Astrocyte (in vitro differentiated cells and primary cell): ENCODE measurements around the gene EFNA5. TPM values are rescaled to one million over a fixed set of nuclear protein-coding genes. Genes with fewer than 3 reads are reported as not detected.

Experiments
- DNase-seq: peaks from one replicate; pipeline ENCODE4 v3.0.0-alpha.2; 2010; ENCODE audit warnings: low read depth
- FAIRE-seq: peaks from 2 replicates; lab custom pipeline; 2011; peaks lifted over from hg19 to GRCh38; lab: Jason Lieb, UNC
- H2AFZ ChIP-seq: 2 replicates; pipeline ENCODE4 v1.6.0; 2012; ENCODE audit warnings: low read depth, low read length, inconsistent platforms
- H3K27ac ChIP-seq: 2 replicates; pipeline ENCODE4 v1.5.1; 2011; ENCODE audit warnings: low read depth, low read length, inconsistent platforms
- H3K27me3 ChIP-seq: 2 replicates; pipeline ENCODE4 v1.6.0; 2011; ENCODE audit warnings: low read length, inconsistent platforms; ENCODE audit not compliant: insufficient read depth
- H3K36me3 ChIP-seq: 2 replicates; pipeline ENCODE4 v1.5.1; 2011; ENCODE audit warnings: low read length, inconsistent platforms; ENCODE audit not compliant: insufficient read depth
- H3K4me1 ChIP-seq: 2 replicates; pipeline ENCODE4 v1.5.1; 2011; ENCODE audit warnings: low read length, inconsistent platforms; ENCODE audit not compliant: insufficient read depth
- H3K4me2 ChIP-seq: 2 replicates; pipeline ENCODE4 v1.6.0; 2012; ENCODE audit warnings: low read length, inconsistent platforms
- H3K4me3 ChIP-seq: 2 replicates; pipeline ENCODE4 v1.5.1; 2011; ENCODE audit warnings: low read depth, mild to moderate bottlenecking, low read length, inconsistent platforms; ENCODE audit not compliant: insufficient read depth
- H3K79me2 ChIP-seq: 2 replicates; pipeline ENCODE4 v1.6.0; 2012; ENCODE audit warnings: mild to moderate bottlenecking, low read length, inconsistent platforms; ENCODE audit not compliant: insufficient read depth
- H3K9ac ChIP-seq: 2 replicates; pipeline ENCODE4 v1.6.0; 2012; ENCODE audit warnings: mild to moderate bottlenecking, low read length, inconsistent platforms
- H3K9me3 ChIP-seq: 2 replicates; pipeline ENCODE4 v1.5.1; 2012; ENCODE audit warnings: low read depth, mild to moderate bottlenecking, low read length, inconsistent platforms; ENCODE audit not compliant: insufficient read depth
- H4K20me1 ChIP-seq: 2 replicates; pipeline ENCODE4 v1.6.0; 2012; ENCODE audit warnings: low read length, inconsistent platforms; ENCODE audit not compliant: insufficient read depth
- H3K27ac Mint-ChIP-seq: one replicate; pipeline ENCODE4 v1.8.0; 2021; ENCODE audit warnings: mild to moderate bottlenecking, mixed read lengths; ENCODE audit not compliant: unreplicated experiment
- H3K27me3 Mint-ChIP-seq: one replicate; pipeline ENCODE4 v1.8.0; 2021; ENCODE audit warnings: low read depth, mixed read lengths; ENCODE audit not compliant: unreplicated experiment
- H3K36me3 Mint-ChIP-seq: one replicate; pipeline ENCODE4 v1.8.0; 2021; ENCODE audit warnings: low read depth, mixed read lengths; ENCODE audit not compliant: unreplicated experiment
- H3K4me1 Mint-ChIP-seq: one replicate; pipeline ENCODE4 v1.8.0; 2021; ENCODE audit warnings: low read depth, mixed read lengths; ENCODE audit not compliant: unreplicated experiment
- H3K4me3 Mint-ChIP-seq: one replicate; pipeline ENCODE4 v1.8.0; 2021; ENCODE audit warnings: mild to moderate bottlenecking, moderate library complexity, mixed read lengths; ENCODE audit not compliant: unreplicated experiment
- H3K9me3 Mint-ChIP-seq: one replicate; pipeline ENCODE4 v1.8.0; 2021; ENCODE audit warnings: mild to moderate bottlenecking, mixed read lengths; ENCODE audit not compliant: unreplicated experiment
- CTCF ChIP-seq: IDR thresholded peaks from 2 replicates; pipeline ENCODE4 v1.5.1; 2011; ENCODE audit warnings: low read depth, mild to moderate bottlenecking, inconsistent platforms, low read length, moderate library complexity; ENCODE audit not compliant: insufficient read depth
- EZH2 ChIP-seq: IDR thresholded peaks from 2 replicates; pipeline ENCODE4 v1.6.1; 2012; ENCODE audit warnings: mild to moderate bottlenecking, low read length, inconsistent platforms; ENCODE audit not compliant: insufficient read depth
- total RNA-seq: library from RNA; stranded (reverse); gene quantifications from 2 replicates; pipeline ENCODE4 v1.2.1, GENCODE V29; 2021

EFNA5 gene
- total RNA-seq, 1 donor from 2014 or later, result 59.3 TPM

GRCh38 chr5:107554776-107555424 is 115.8 kb downstream of the EFNA5 start:
- no peaks in the 10 kb centered on the region for H3K27me3 ChIP-seq
- Mint-ChIP-seq H3K36me3 (no peaks in the 10 kb centered on the region), H3K27me3 (no peaks in the 10 kb centered on the region), H3K27ac (peak overlapping the region; percentile 76), H3K9me3 (no peaks in the 10 kb centered on the region), H3K4me3 (no peak overlapping the region), H3K4me1 (peaks cover 58% of the 10 kb centered on the region)
- H3K4me2 ChIP-seq, result peak overlapping the region; percentile 30
- no peaks in the 10 kb centered on the region for H3K36me3 ChIP-seq
- H4K20me1 ChIP-seq, result no peaks in the 10 kb centered on the region
- no peak overlapping the region for H2AFZ ChIP-seq
- TF ChIP-seq EZH2 (no peak), CTCF (no peak)
- no peaks in the 10 kb centered on the region for H3K9me3 ChIP-seq
- H3K27ac ChIP-seq, result peak overlapping the region; percentile 8
- H3K9ac ChIP-seq, result no peak overlapping the region
- H3K4me3 ChIP-seq, result no peak overlapping the region
- DNase-seq (no peak), FAIRE-seq (no peak)
- H3K4me1 ChIP-seq, result peaks cover 21% of the 10 kb centered on the region
- H3K79me2 ChIP-seq, result no peaks in the 10 kb centered on the region

- Histone ChIP-seq H3K36me3 (no peaks in the 10 kb centered on the region), H3K9me3 (no peaks in the 10 kb centered on the region), H4K20me1 (no peaks in the 10 kb centered on the region), H3K4me2 (peak overlapping the region; percentile 28), H3K4me3 (no peak overlapping the region), H3K27me3 (no peaks in the 10 kb centered on the region), H3K4me1 (peaks cover 21% of the 10 kb centered on the region), H2AFZ (peak overlapping the region; percentile 53), H3K9ac (no peak overlapping the region), H3K27ac (no peak overlapping the region), H3K79me2 (no peaks in the 10 kb centered on the region)
- no peaks in the 10 kb centered on the region for H3K36me3 Mint-ChIP-seq
- peak; percentile 34 for DNase-seq
- peak overlapping the region; percentile 83 for H3K27ac Mint-ChIP-seq
- no peak for TF ChIP-seq EZH2
- no peak for TF ChIP-seq CTCF
- H3K9me3 Mint-ChIP-seq, result no peaks in the 10 kb centered on the region
- no peaks in the 10 kb centered on the region for H3K27me3 Mint-ChIP-seq
- no peak for FAIRE-seq
- peaks cover 62% of the 10 kb centered on the region for H3K4me1 Mint-ChIP-seq
- no peak overlapping the region for H3K4me3 Mint-ChIP-seq
These were observed 117.6 kb downstream of the EFNA5 start for GRCh38 chr5:107553117-107553555.

GRCh38 chr5:107551088-107551487 is 119.6 kb downstream of the EFNA5 start:
- Histone ChIP-seq H4K20me1 (no peaks in the 10 kb centered on the region), H3K9ac (no peak overlapping the region), H3K9me3 (no peaks in the 10 kb centered on the region), H2AFZ (no peak overlapping the region), H3K4me2 (no peak overlapping the region), H3K4me1 (peaks cover 10% of the 10 kb centered on the region), H3K27me3 (no peaks in the 10 kb centered on the region), H3K79me2 (no peaks in the 10 kb centered on the region), H3K36me3 (no peaks in the 10 kb centered on the region), H3K4me3 (no peak overlapping the region), H3K27ac (no peak overlapping the region)
- no peak for TF ChIP-seq EZH2
- TF ChIP-seq CTCF, result no peak
- Mint-ChIP-seq H3K27ac (no peak overlapping the region), H3K4me1 (peaks cover 47% of the 10 kb centered on the region), H3K27me3 (no peaks in the 10 kb centered on the region), H3K9me3 (no peaks in the 10 kb centered on the region), H3K36me3 (no peaks in the 10 kb centered on the region), H3K4me3 (no peak overlapping the region)
- DNase-seq (no peak), FAIRE-seq (no peak)
